ENCODE measurements around the gene ARNT2.

The ARNT2 gene

DNA sequence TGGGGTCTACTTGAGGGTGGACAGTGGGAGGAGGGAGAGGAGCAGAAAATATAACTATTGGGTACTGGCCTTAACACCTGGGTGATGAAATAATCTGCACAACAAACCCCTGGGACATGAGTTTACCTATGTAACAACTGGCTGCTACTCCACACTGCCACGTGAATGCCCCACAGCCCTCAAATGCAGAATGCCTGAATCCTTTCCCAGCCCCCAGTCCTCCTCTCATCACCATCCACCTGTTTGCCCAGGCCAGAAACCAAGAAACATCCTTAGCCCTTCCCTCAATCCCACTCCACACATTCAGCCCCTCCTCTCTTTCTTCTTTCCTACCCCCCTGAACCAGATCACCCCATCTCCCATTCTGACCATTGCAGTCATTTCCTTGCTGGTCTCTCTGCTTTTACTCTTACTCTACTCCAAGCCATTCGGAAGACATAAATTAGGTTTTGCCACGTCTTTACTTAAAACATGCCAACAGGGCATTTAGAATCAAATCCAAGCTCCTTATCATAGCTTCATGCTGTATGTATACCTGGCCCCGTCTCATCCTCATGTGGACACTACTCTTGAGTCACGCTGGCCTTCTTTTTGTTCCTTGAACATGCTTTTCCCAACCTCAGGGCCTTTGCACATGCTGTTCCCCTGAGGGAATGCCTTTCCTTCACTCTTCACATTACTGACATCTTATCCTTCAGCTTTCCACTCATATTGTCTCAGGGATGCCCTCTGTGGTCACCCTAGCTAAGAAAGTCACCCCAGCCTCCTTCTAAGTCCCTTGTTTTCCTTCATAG, 153.5 kb downstream of the ARNT2 start:
- DNase-seq (ENCODE audit: low read depth): no peak

DNA sequence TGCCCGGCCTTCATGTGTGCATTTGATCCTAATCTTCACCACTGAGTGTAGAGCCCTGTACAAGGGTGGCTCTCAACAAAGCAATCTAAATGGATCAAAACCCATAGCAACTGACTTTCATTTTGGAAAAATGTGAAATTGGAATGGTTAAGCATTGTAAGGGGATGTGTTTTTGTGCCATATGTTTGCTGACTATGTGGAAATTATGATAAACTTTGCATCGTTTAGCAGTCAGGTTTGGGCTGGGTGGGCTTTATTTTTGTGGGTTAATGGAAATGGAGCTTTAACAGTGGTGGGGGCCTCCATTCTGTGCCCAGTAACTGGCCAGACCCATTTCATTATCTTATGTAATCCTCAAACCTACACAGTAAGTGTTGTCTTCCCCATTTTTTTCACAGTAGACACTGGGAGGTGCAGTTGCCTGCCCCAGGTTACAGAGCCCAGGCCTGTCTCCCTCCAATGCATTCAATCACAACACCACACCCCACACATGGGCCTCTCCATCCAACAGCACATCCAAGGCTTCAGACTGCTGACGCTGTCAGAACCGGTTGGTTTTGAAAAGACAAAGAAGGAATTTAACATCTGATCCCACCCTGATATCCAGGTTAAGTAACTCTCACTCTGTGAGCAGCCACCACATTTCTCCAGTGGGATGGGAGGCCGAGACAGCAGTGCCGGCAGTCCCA, 154.6 kb downstream of the ARNT2 start:
- no peak for DNase-seq (ENCODE audit: low read depth)

DNA sequence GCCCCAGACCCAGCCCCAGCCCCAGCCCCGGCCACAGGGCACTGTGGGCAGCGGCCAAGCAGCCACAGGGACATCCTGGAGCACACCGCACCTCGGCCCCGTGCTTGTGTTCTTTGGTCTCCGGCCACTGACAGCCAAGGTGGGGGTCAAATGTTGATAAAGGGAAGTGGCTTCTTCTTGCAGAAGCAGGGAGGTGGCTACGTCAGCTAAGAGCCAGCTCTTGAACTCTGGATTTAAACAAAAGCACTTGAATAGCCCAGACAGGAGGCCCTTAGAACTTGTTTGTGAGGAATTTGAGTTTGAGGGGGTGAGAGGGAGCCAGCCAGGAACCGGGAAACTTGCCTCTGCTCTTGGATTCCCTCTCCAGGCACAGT, 155.1 kb downstream of the ARNT2 start:
- no peak for DNase-seq (ENCODE audit: low read depth)

DNA sequence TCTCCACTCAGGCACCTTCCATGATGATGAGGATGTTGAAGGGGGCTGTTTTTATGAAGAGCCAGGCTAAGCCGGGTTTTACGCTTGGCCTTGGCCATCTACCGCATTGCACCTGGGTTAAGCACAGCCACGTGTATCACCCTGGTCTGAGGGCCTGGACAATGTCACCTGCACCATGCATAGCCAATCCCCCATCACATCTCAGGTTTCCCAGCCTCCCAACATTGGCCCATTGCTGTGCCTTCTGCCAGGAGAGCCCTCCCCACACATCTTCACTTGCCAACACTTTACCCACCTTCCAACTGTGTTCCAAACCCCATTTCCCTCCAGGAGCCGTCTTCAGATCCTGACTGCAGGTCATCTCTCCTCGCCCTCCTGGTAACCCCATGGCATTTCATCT, 155.6 kb downstream of the ARNT2 start:
- no peak for DNase-seq (ENCODE audit: low read depth)

DNA sequence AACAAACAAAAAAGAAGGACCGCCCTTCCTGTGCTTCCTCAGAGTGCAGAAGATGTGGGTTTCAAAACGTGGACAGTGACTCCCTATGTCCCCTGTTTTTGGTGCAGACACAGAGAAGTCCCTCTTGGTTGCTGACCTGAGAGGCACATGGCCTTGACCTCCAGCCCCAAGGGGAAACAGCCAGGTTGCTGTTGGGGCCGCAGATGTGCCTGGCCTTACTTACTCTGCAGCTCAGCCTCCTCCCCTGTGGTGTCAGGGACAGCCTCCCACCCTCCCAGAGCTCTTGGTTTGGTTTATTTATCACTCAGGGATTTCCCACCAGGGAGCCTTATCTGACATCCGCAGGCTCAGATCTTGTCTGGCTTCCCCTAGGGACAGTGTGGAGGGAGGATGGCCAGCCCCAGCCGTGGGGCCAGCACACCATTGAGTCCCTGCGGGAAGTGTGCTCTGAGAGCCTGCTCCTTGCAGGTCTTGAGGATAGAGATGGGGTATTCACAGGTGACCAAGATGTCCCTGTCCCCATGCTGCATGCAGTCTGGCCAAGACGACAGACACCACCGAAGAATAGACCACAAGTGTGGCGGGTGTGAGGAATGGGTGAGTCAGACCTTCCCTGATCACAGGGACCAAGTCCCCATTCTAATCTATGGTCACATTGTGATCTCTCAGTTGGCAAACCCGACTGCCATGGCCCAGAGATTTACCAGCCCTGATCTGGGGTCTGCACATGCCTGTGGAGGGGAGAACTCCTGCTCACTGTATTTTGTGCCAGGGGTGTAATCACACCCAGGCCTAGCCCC, 156.6 kb downstream of the ARNT2 start:
- no peak for DNase-seq (ENCODE audit: low read depth)

DNA sequence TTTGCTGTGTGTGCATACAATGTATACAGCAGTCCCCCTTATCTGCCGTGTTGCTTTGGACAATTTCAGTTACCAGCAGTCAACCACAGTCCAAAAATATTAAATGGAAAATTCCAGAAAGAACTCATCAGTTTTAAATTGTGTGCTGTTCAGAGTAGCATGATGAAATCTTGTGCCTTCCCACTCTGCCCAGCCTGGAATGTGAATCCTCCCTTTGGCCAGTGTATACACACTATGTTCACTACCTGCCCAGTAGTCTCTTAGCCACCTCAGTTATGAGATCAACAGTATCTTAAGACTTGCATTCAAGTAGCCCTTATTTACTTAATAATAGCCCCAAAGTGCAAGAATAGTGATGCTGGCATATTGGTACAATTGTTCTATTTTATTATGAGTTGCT, 157.3 kb downstream of the ARNT2 start:
- DNase-seq (ENCODE audit: low read depth): no peak

DNA sequence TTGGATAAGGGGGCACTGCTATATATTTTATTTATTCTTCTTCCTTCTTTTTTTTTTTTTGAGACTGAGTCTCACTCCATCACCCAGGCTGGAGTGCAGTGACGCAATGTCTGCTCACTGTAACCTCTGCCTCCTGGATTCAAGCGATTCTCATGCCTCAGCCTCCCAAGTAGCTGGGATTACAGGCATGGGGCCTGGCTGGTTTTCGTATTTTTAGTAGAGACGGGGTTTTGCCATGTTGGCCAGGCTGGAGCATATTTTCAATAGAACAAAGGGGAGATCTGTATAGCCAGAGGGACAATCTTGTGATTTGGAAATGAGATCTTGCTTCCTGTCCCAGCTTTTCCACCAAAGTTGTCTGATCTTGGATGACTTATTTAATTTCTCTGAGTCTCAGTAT, 157.9 kb downstream of the ARNT2 start:
- DNase-seq (ENCODE audit: low read depth): no peak

DNA sequence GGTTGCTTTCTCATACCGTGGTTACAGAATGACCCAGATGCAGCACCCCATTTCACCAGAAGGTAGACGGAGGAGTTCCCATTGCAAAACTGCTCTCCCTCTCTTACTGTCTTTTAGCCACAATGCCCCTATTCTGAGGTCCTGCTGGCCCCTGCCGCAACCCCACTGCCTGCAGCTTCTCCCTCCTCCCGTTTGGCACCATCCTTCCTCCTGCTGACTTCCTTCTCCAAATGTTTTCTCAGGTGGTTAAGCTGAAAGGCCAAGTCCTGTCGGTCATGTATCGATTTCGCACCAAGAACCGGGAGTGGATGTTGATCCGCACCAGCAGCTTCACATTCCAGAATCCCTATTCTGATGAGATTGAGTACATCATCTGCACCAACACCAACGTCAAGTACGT, 158.7 kb downstream of the ARNT2 start:
- no peak for DNase-seq (ENCODE audit: low read depth)

DNA sequence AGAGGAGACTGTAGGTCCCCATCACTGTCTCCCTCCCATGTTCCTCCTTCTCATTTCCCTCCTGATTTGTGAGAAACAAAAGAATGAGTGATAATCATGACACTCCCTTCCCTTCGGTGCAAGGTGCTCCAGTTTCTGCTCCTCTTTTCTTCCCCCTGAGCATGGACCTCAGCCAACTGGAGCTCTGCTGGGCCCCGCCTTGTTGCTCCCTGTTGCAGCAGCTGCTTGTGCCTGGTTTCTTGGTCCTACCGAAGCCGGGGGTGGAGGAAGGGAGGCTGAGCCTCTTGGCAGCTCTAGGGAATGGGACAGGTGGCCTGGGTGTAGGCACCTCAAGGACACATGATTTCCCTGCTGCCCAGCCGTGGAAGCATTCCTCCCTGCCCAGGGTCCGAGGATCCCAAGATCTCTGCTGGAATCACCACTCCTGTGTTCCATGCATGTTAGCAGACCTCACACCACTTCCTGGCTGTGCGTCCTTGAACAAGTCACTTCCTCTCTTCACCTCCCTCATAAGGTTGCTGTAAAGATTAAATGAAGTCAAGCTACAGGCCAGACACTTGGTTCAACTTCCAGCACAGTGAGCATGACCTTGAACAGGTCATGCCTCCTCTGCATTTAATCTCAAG, 159.3 kb downstream of the ARNT2 start:
- no peak for DNase-seq (ENCODE audit: low read depth)

DNA sequence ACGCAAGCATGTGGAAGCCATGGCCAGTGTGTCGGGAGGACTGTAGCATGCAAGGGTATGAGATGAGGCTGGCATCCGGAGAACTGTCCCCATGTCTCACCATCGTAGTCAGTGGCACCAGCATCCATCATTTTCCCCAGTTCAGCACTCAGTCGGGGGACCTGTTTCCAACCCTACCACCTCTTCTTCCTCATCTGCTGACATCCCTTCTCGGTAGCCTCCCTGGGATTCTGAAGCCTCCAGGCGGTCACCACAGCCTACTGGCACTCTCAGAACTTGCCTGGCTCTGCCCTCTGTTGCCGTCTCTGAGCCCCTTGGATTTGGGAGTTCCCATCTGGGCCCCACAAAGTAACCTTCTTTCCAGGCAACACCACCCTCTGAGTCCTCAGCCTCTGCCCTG, 159.9 kb downstream of the ARNT2 start:
- no peak for DNase-seq (ENCODE audit: low read depth)

DNA sequence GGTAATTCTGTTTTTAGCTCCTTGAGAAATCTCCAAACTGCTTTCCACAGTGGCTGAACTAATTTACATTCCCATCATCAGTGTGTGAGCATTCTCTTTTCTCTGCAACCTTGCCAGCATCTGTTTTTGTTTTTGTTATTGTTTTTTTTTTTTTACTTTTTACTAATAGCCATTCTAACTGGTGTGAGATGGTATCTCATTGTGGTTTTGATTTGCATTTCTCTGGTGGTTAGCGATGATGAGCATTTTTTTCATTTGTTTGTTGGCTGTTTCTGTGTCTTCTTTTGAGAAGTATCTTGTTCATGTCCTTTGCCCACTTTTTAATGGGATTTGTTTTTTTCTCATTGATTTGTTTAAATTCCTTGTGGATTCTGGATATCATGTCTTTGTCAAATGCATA, 161.2 kb downstream of the ARNT2 start:
- no peak for DNase-seq (ENCODE audit: low read depth)

DNA sequence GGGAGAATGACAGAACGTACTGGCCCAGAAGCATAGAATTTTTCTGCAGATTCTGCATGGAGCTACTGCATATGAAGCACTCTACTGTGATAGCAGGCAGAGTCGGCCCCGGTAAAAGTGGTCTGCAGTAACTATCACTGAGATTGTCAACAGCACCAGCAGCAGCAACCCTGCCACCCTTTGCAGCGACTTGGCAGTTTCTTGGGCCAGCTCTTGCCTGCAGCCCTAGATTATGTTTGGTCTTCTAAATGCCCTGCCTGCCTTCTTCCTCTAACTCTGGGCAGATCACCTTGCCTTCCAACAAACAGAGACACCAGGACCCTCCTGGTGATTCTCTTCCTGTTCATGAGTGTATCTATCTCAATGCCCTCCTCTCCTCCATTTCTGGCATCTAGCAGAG, 161.8 kb downstream of the ARNT2 start:
- DNase-seq (ENCODE audit: low read depth): no peak

DNA sequence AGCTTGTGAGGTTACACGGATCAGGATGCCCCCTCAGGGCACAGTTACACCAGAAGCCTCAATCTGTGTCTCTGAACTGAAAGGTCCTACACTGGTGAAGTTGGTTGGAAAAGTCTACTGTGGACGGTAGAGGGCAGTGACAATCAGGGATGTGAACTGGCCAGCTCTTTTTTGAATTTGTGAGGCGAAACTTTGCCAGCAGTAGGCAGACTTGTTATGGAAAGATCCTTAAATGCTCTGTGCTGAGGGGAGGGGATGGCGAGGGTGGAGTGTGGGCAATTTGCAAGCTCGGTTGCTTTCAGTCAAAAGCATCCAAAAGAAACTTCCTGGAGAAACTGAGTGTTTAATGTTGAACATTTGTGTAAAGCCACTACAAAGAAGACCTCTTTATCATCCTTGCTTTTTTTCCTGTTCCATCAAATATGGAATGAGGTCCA, 163.6 kb downstream of the ARNT2 start:
- no peak for DNase-seq (ENCODE audit: low read depth)

DNA sequence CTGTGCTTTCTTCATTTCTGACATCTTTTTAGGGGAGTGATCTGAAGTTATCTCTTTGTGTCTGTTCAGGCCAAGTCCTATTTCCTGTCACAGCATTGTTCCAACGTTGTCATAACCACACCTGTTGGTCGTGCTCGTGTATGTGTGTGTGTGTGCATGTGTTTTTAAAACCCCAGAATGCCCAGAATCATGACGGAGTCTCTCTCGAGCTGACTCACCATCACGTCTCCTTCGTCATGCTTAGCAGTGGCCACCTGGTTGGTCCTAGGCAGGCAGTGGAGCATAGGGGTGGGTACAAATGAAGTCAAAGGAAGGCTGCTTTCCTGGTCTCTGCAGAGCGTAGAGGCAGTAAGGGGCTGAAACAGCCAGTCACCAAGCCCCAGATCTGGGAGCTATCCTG, 164.1 kb downstream of the ARNT2 start:
- no peak for DNase-seq (ENCODE audit: low read depth)

DNA sequence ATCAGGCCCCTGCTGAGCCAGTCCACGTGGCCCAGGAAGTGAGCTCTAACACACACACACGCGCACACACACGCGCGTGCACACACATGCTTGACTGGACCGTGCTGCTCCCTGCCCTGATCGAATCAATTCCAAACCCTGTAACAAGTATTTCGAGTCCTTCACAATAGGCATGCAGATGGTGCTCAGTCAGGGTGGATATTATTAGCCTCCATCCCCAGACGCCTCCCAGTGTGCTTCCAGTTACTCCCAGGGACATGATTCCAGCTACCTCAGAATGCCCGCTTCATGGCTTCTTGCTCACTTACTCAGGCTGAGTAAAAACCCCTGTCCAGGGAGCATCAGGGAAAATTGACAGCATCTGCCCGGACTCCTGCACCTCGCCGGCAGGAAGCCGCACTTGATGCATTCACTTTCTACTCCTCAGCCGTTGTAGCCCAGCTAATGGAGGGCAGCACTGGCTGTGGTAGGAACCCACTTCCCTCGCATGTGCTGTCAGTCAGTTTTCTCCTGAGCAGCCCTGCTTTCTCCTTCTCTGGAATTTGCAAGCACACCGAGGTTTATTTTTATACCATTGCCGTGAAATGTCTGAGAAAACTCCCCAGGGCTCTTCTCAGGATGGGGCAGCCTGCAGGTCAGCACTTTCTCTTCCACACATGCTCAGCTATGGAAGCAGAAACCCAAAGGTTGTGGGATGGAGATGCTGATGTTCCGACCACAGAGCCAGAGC, 164.9 kb downstream of the ARNT2 start:
- DNase-seq (ENCODE audit: low read depth): no peak

DNA sequence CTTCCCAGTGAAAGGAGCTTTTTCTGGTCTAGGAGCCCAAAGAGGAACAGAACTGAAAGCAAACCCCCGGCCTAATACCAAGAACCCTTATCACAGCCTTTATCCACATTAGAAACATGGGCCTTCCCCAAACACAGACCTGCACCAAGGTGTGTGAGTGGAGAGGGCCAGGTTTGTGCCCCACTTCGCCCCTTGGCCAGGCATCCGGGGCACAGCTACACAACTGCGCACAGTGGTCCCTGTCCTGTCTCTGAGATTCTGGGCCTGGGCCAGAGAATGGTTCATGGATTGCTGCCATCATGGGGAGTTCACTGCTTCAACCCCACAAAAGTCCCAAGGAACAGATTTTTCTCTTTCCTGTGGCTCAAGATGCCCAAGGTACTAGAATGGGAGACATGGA, 165.5 kb downstream of the ARNT2 start:
- DNase-seq (ENCODE audit: low read depth): no peak

DNA sequence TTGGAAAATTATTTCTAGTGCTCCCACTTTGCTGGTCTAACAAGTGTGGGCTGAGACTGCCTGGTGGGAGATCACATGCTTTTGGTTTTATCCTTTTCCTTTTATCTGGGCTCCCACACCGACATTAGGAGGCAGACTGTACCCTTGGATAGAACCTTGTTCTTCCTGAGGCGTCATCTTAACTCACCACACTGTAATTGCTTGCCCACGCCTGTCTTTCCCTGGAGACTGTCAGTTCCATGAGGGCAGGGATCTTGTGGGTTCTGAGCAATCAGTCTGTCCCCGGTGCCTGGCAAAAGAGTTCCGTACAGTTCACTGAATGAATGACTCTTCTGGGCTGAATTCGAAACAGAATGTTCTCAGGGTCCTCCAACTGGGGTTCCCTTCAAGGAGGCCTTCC, 166.4 kb downstream of the ARNT2 start:
- DNase-seq (ENCODE audit: low read depth): no peak

DNA sequence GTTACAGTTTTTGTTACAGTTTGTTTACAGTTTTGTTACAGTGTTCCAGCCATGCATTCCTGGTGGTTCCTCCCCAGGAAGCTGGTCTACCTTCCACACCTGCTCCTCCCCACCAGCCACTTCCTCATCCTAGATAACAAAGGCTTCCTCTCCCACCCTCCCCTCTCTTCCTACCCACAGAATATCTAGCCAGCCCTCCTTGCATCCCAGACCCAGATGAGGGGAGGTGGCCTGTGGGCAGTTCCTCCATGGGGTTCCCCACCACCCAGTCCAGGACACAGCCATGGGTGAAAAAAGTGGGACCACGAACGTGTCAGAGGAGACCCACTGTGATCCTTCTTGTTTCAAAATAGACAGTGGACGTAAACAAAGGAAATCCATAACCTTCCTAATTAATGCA, 168.2 kb downstream of the ARNT2 start:
- DNase-seq (ENCODE audit: low read depth): no peak

DNA sequence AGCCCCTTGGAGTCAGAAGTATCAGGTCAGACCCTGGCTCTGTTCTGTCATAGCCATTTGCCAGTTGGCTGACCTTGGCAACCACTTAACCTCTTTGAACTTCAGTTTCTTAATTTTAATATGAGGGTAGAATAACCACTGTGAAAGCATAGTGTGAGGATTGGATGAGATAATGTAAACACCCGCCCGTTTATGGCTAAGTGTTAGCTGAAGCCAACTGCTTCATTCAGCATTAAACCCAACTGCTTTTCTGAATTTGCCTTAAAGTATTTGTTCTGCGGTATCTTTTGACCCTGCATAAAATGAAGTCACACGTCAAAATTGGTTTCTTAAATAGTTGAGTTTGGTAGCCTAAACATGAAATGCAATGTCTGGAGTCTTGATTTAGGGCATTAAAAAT, 169.4 kb downstream of the ARNT2 start:
- DNase-seq (ENCODE audit: low read depth): no peak

DNA sequence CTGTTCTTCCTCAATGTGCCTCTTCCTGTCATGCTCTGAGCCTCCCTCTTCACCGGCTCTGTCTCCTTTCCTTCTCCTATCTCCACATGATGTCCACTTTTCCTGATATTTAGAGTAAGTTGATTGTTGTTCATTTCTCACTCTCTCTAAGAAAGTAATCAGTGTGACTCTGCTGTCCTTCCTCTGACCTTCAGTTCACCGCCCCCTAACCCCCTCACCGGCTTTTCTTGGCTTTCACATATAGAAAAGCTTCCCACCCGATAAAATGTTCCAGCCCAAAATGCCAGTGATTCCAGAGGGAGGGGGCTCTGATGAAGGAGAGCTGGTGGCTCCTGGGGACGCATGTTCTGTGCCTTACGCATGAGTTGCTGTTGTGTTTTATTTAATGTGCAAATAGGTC, 170.4 kb downstream of the ARNT2 start:
- DNase-seq (ENCODE audit: low read depth): no peak

DNA sequence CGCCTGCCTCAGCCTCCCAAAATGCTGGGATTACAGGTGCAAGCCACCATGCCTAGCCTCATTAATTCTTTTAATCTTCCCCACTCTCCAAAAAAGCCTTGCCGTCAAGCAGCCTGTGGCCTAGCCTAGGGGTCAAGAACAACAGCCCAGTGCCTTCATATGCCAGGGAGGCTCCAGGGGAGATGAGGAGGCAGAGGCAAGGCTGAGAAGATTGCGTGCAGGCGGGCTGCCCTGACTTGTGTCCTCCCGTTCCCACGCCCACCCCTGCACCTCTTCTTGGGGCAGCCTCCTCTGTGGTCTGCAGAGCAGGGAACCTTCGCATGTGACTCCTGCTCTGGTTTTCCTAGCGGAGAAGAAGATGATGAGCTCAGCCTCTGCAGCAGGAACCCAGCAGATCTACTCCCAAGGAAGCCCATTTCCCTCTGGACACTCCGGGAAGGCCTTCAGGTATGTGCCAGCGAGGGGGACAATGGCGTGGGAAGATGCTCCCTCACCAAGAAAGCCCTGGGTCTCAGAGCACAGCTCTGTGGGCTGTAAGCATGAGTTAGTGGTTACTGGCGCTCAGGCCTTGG, 172.4 kb downstream of the ARNT2 start:
- no peak for DNase-seq (ENCODE audit: low read depth)

Measured in activated T-helper 1 cell treated with Interleukin-2 at 50 U/mL for 16 hours (primary cell).